HG03280 (cell line): ENCODE measurements around the gene NKAIN2.

Source experiments
- ATAC-seq: cut with Tn5 transposase; IDR thresholded peaks from one replicate; pipeline ENCODE4 v1.9.1; 2021; ENCODE audit warnings: mild to moderate bottlenecking, moderate library complexity; ENCODE audit not compliant: unreplicated experiment

The NKAIN2 gene

DNA sequence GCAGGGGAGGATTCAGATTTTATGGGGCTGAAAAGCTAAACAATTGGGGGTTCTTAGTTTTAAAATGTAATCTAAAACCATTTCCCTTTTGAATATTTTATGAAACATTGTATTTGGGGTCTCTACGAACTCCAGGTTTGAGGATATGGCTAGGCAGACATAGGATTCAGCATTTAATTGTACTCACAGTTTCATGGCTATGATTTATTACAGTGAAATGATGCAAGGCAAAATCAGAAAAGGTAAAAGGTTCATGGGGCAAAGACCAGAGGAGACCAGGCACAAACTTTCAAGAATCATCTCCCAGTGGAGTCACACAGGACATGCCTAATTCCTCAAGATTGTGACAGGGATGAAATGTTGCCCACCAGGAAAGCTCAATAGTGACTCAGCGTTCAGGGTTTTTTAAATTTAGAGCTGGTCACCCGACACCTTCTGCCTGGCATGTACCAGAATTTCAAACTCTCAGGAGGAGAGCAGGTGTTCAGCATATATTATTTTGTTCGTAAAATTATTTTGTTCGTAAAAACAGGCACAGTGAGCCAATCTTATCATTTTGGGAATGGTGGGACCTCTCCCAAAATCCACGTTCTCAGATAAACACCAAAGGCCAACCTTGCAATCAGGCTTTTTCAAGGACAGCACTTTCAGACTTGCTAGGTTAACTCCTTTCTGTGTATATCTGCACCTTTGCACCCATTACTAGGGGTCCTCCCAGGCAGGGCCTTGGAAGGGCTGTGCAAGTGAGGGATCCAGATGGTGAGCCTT, 270.3 kb downstream of the NKAIN2 start:
- no peak for ATAC-seq

DNA sequence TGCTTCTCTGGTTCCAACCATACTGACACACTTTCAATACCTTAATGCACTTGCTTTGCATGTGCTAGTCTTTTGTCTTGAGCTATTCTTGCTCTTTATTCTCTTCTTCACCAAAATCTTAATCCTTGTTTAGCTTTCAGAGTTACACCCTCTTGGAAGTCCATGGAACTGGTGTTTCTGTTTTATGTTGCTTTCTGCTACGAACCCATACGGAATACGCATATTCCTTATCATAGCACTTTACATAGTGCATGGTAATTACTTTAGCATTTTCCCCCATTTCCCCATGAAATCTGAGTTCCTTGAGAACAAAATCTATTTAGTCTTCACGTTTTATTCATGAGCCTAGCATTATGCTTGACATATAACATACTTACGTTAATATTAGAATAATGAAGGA, 270.9 kb downstream of the NKAIN2 start:
- no peak for ATAC-seq

DNA sequence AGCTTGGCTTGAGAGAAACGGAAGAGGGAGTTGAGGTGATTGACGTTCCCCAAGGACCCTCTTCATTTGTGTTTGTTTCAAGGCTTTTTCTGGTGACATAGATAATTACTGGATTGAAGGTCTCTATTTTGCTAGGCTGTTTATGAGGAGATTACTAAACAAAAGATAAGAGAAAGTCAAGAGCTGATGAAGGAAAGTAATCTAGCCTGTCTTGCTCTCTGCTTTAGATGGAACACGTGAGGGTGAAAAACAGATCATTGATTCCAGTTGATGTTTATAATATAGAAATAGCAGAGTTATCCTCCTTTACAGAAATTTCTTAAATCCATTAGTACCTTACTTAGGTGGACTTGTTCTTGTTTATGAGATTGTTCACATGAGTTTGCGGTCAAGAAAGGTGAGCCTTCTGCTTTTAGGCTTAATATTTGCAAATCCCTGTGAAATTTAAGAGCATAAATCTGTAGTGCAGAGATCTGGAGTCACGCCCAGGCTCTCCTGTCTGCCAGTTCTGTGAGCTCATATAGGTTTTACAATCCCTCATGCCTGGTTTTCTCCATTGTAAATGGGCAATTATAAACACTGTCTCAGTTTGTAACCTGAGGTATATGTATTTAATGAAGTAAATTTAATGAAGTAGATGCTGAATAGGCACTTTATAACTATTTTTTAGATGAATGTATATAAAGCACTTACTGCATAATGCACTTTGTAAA, 272.8 kb downstream of the NKAIN2 start:
- ATAC-seq, result no peak

GRCh38 chr6:124078169-124078568, 274.5 kb downstream of the NKAIN2 start:
- no peak for ATAC-seq

- ATAC-seq, result no peak
These were observed 276.8 kb downstream of the NKAIN2 start for GRCh38 chr6:124080483-124080882.

DNA sequence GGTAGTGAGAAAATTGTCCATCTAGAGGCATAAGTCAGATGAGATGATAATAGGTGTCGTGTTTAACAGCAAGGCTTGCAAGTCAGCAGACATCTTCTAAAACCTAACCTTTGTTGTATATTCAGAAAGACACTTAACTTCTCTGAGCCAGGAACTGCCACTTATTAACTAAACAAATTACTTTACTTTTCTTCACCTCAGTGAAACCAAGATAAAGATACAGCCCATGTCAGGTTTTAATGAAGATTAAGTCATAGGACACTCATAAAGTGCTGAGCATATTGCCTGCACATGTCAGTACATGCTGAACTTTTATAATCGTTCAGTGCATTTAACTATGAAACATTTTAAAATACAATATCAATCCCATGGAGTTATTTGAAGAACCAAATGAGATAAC, 286.8 kb downstream of the NKAIN2 start:
- ATAC-seq, result no peak

DNA sequence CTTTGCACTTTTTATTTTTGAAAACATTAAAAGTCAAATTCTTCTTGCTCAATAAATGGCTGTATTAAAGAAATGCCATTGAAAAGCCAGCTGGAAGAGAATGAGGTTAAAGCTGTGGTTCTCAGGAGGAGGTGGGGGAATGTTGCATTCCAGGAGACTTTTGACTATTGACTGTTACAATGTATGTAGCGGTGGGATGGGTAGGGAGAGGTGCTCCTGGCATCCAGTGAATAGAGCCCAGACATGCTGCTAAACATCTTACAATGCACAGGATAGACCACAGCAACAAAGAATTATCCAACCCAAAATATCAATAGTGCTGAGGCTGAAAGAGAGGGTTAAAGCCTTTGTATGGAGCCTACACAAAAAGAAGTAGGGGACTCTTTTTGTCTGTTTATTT, 295.9 kb downstream of the NKAIN2 start:
- no peak for ATAC-seq

- ATAC-seq, result no peak
These were observed 306.8 kb downstream of the NKAIN2 start for GRCh38 chr6:124110514-124110913.

- ATAC-seq, result no peak
These were observed 315.9 kb downstream of the NKAIN2 start for GRCh38 chr6:124119596-124119995.

GRCh38 chr6:124123617-124124209, 320.0 kb downstream of the NKAIN2 start:
- ATAC-seq, result no peak

GRCh38 chr6:124131259-124131658, 327.6 kb downstream of the NKAIN2 start:
- ATAC-seq, result no peak

- no peak for ATAC-seq
These were observed 328.1 kb downstream of the NKAIN2 start for GRCh38 chr6:124131779-124132178.

GRCh38 chr6:124132256-124132655, 328.6 kb downstream of the NKAIN2 start:
- no peak for ATAC-seq

GRCh38 chr6:124142852-124143251, 339.2 kb downstream of the NKAIN2 start:
- no peak for ATAC-seq

- ATAC-seq, result no peak
These were observed 339.8 kb downstream of the NKAIN2 start for GRCh38 chr6:124143435-124143834.

DNA sequence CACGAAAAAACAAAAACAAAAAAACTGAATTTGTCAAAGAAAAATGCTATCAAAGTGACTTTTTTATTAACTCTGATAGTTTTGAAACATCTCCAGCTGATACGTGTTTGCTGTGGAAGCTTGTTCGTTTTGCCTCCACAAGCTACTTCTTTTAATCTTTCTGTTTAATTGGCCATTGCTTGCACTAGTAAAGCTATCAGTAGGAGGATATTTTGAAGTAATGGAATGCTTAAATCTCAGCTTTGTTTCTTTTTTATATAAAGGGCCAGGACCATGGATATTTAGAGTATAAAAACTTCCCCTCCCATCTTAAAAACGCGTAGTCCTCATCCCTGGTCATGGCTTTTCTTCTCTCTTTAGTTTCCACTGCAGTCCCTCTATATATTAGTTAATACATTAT, 344.0 kb downstream of the NKAIN2 start:
- no peak for ATAC-seq

- no peak for ATAC-seq
These were observed 344.7 kb downstream of the NKAIN2 start for GRCh38 chr6:124148236-124148957.

- no peak for ATAC-seq
These were observed 346.0 kb downstream of the NKAIN2 start for GRCh38 chr6:124149646-124150045.

DNA sequence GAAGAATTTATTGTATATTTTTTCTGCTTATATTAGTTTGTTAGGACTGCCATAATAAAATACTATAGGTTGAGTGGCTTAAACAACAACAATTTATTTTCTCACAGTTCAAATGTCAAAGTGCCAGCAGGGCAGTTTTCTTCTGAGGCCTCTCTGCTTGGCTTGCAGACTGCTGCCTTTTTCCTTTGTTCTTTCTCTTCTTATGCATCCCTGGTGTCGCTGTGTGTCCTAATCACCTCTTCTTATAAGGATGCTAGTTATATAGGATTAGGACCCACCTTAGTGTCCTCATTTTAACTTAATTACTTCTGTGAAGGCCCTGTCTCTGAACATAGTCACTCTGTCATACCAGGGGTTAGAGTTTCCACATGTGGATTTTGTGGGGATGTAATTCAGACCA, 354.4 kb downstream of the NKAIN2 start:
- ATAC-seq, result no peak

DNA sequence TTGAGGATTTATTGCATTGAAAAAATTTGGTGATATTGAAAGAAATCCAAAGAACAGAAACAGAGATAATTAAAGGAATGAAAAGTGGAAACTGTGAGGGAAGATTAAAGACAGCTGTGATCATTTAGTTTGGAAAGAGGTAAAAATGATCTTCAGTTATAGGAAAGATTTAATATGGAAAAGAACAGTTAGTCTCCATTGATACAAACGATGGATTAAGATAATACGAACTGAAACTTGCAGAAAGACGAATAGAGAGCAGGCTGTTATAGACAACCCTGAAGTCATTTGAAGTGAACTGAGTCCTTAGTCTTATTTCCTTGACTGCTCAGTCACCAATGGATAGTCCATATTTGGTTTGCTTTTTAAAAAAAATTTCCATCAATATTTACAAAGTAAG, 360.0 kb downstream of the NKAIN2 start:
- ATAC-seq, result no peak

GRCh38 chr6:124164343-124164742, 360.7 kb downstream of the NKAIN2 start:
- ATAC-seq, result no peak
